HEK293 (cell line): Measurements from ENCODE around the gene PTPRN2.

Source experiments
- CTCF ChIA-PET: fragments of 350-600 bp; formaldehyde crosslinking; extraction: SDS; loops from one replicate; lab custom pipeline; 2021; ENCODE audit warnings: antibody characterized with exemption; lab: Yijun Ruan, JAX
- POLR2A ChIA-PET: fragments of 300-600 bp; formaldehyde crosslinking; extraction: SDS; loops from one replicate; lab custom pipeline; 2020; ENCODE audit warnings: antibody characterized with exemption, inconsistent platforms; lab: Yijun Ruan, JAX
- H3K27ac ChIP-seq: fragments of 200-500 bp; sonication (Bioruptor generic); 2 replicates; pipeline ENCODE4 v1.5.1; 2014; ENCODE audit warnings: low read depth, low read length, control low read depth, inconsistent platforms; ENCODE audit errors: extremely low read depth
- H3K36me3 ChIP-seq, 2 experiments: fragments of 200-500 bp in 1 of 2; sonication (Bioruptor generic) in 1 of 2; 1 replicate in 1 of 2; 2 replicates in 1 of 2; pipeline ENCODE4 v1.5.1; 2014 to 2017; ENCODE audit warnings: inconsistent platforms in 2 of 2, low read length in 2 of 2; ENCODE audit not compliant: control insufficient read depth in 2 of 2, insufficient read depth in 1 of 2
- H3K4me1 ChIP-seq: fragments of 200-500 bp; sonication (Bioruptor generic); 2 replicates; pipeline ENCODE4 v1.5.1; 2014; ENCODE audit warnings: mild to moderate bottlenecking, low read length, inconsistent platforms; ENCODE audit not compliant: control insufficient read depth, insufficient read depth
- H3K4me3 ChIP-seq: 2 replicates; pipeline ENCODE4 v1.5.1; 2011; ENCODE audit warnings: low read depth, mild to moderate bottlenecking, control low read depth, low read length, moderate library complexity
- H3K9me3 ChIP-seq: fragments of 200-500 bp; sonication (Bioruptor generic); 2 replicates; pipeline ENCODE4 v1.5.1; 2014; ENCODE audit warnings: low read depth, low read length, inconsistent platforms; ENCODE audit not compliant: control insufficient read depth, insufficient read depth
- FEZF1 ChIP-seq: fragments of 450-650 bp; formaldehyde crosslinking; IDR thresholded peaks from 2 replicates; pipeline ENCODE4 v1.5.1; 2016; ENCODE audit warnings: missing biosample characterization, missing genetic modification characterization
- KLF7 ChIP-seq: fragments of 450-650 bp; formaldehyde crosslinking; IDR thresholded peaks from 2 replicates; pipeline ENCODE4 v1.5.1; 2016; ENCODE audit warnings: missing biosample characterization, missing genetic modification characterization, borderline replicate concordance
- SETDB1 ChIP-seq: IDR thresholded peaks from one replicate; pipeline ENCODE4 v1.6.1; 2017; ENCODE audit warnings: mild to moderate bottlenecking, low read length, moderate library complexity, mixed read lengths; ENCODE audit not compliant: insufficient read length
- SP2 ChIP-seq: fragments of 450-650 bp; formaldehyde crosslinking; IDR thresholded peaks from 2 replicates; pipeline ENCODE4 v1.5.1; 2016; ENCODE audit warnings: missing biosample characterization, missing genetic modification characterization
- SP3 ChIP-seq: fragments of 450-650 bp; formaldehyde crosslinking; IDR thresholded peaks from 2 replicates; pipeline ENCODE4 v1.5.1; 2016; ENCODE audit warnings: missing biosample characterization, missing genetic modification characterization
- ZFP41 ChIP-seq: fragments of 450-650 bp; formaldehyde crosslinking; IDR thresholded peaks from 2 replicates; pipeline ENCODE4 v1.5.1; 2016; ENCODE audit warnings: missing biosample characterization, missing genetic modification characterization, borderline replicate concordance
- ZNF121 ChIP-seq: fragments of 450-650 bp; formaldehyde crosslinking; IDR thresholded peaks from 2 replicates; pipeline ENCODE4 v1.5.1; 2016; ENCODE audit warnings: missing biosample characterization, missing genetic modification characterization
- ZNF138 ChIP-seq: fragments of 450-650 bp; formaldehyde crosslinking; IDR thresholded peaks from 2 replicates; pipeline ENCODE4 v1.5.1; 2016; ENCODE audit warnings: missing biosample characterization, missing genetic modification characterization, borderline replicate concordance
- ZNF19 ChIP-seq: fragments of 450-650 bp; formaldehyde crosslinking; IDR thresholded peaks from 2 replicates; pipeline ENCODE4; 2016; ENCODE audit warnings: missing biosample characterization, missing genetic modification characterization, low read depth
- ZNF23 ChIP-seq: fragments of 450-650 bp; formaldehyde crosslinking; IDR thresholded peaks from 2 replicates; pipeline ENCODE4 v1.5.1; 2016; ENCODE audit warnings: missing biosample characterization, missing genetic modification characterization, borderline replicate concordance
- ZNF24 ChIP-seq: fragments of 450-650 bp; formaldehyde crosslinking; IDR thresholded peaks from 2 replicates; pipeline ENCODE4 v1.5.1; 2016; ENCODE audit warnings: missing biosample characterization, missing genetic modification characterization
- ZNF248 ChIP-seq: fragments of 450-650 bp; formaldehyde crosslinking; IDR thresholded peaks from 2 replicates; pipeline ENCODE4 v1.5.1; 2017; ENCODE audit warnings: missing biosample characterization, missing genetic modification characterization
- ZNF274 ChIP-seq, 2 experiments: fragments of 200-500 bp in 1 of 2; fragments of 450-650 bp in 1 of 2; sonication (Bioruptor generic) in 1 of 2; formaldehyde crosslinking in 1 of 2; IDR thresholded peaks; 2 replicates each; pipeline versions ENCODE4 v1.5.1 to v1.6.1; 2014 to 2016; ENCODE audit warnings: borderline replicate concordance in 1 of 2, inconsistent platforms in 1 of 2, low read length in 1 of 2, missing biosample characterization in 1 of 2, missing genetic modification characterization in 1 of 2
- ZNF292 ChIP-seq: fragments of 450-650 bp; formaldehyde crosslinking; IDR thresholded peaks from 2 replicates; pipeline ENCODE4 v1.5.1; 2016; ENCODE audit warnings: low read depth, missing biosample characterization, missing genetic modification characterization, borderline replicate concordance
- ZNF391 ChIP-seq: fragments of 450-650 bp; formaldehyde crosslinking; IDR thresholded peaks from 2 replicates; pipeline ENCODE4 v1.5.1; 2016; ENCODE audit warnings: low read depth, missing biosample characterization, missing genetic modification characterization, borderline replicate concordance
- ZNF529 ChIP-seq: fragments of 450-650 bp; formaldehyde crosslinking; IDR thresholded peaks from 2 replicates; pipeline ENCODE4 v1.5.1; 2017; ENCODE audit warnings: missing genetic modification characterization, missing biosample characterization; ENCODE audit not compliant: insufficient replicate concordance
- ZNF610 ChIP-seq: fragments of 450-650 bp; formaldehyde crosslinking; IDR thresholded peaks from 2 replicates; pipeline ENCODE4 v1.5.1; 2016; ENCODE audit warnings: missing biosample characterization, missing genetic modification characterization, borderline replicate concordance
- ZNF658 ChIP-seq: fragments of 450-650 bp; formaldehyde crosslinking; IDR thresholded peaks from 2 replicates; pipeline ENCODE4; 2016; ENCODE audit warnings: missing biosample characterization, missing genetic modification characterization
- ZNF677 ChIP-seq: fragments of 450-650 bp; IDR thresholded peaks from 2 replicates; pipeline ENCODE4 v1.5.0; 2018; ENCODE audit warnings: missing biosample characterization, mild to moderate bottlenecking, missing genetic modification characterization, moderate library complexity
- ZNF747 ChIP-seq: fragments of 450-650 bp; formaldehyde crosslinking; IDR thresholded peaks from 2 replicates; pipeline ENCODE4 v1.5.1; 2016; ENCODE audit warnings: missing biosample characterization, missing genetic modification characterization
- ZNF785 ChIP-seq: fragments of 450-650 bp; formaldehyde crosslinking; IDR thresholded peaks from 2 replicates; pipeline ENCODE4 v1.5.1; 2016; ENCODE audit warnings: missing biosample characterization, missing genetic modification characterization
- TF ChIP-seq, protein P1 (sequence below): fragments of 450-650 bp; formaldehyde crosslinking; IDR thresholded peaks from 2 replicates; pipeline ENCODE4 v1.5.1; 2016; ENCODE audit warnings: missing biosample characterization, missing genetic modification characterization, borderline replicate concordance
- TF ChIP-seq, protein P2 (sequence below): fragments of 450-650 bp; formaldehyde crosslinking; IDR thresholded peaks from 2 replicates; pipeline ENCODE4 v1.5.1; 2016; ENCODE audit warnings: missing biosample characterization, missing genetic modification characterization
- TF ChIP-seq, protein P3 (sequence below): fragments of 450-650 bp; IDR thresholded peaks from 2 replicates; pipeline ENCODE4 v1.5.1; 2018; ENCODE audit warnings: missing biosample characterization, missing genetic modification characterization

The PTPRN2 gene

DNA sequence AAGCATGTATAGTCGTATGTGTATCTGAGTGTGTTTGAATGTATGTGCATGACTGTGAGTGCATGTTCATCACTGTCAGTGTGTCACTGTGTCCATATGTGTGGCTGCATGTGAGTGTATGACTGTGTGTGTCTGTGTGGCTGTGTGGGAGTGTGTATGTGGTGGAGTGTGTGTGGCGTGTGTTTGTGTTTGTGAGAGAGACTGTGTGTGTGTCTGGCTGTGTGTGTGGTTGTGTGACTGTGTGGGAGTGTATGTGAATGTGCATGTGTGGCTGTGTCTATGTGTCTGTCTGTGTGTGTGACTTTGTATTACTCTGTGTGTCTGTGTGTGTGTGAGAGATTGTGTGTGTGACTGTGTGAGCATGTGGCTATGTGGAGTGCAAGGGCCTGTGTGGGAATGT is 748.4 kb downstream of the PTPRN2 start:
- H3K4me3 ChIP-seq = no peak overlapping the region
- no peak overlapping the region for H3K27ac ChIP-seq
- no peaks in the 10 kb centered on the region for H3K4me1 ChIP-seq
- no peaks in the 10 kb centered on the region for H3K36me3 ChIP-seq
- ChIA-PET POLR2A (no interaction called here), CTCF (no interaction called here)
- no peak for TF ChIP-seq ZNF274 (IDR thresholded peaks at IDR 0.05; ENCODE audit: low read length)
- TF ChIP-seq ZNF274 (tag by site-specific recombination; IDR thresholded peaks at IDR 0.05; ENCODE audit: borderline replicate concordance) = 0 out of 2 replicates have a peak, but pooled peaks have one; percentile 29
- TF ChIP-seq ZNF785 (tag by site-specific recombination) = peak; percentile 30; the same call in 1 of the 2 replicates
- TF ChIP-seq ZNF248 (tag by site-specific recombination) = 0 out of 2 replicates have a peak, but pooled peaks have one; percentile 5
- no peak for TF ChIP-seq SP2 (tag by site-specific recombination)
- no peak for TF ChIP-seq ZNF24
- no peak for TF ChIP-seq FEZF1 (tag by site-specific recombination)
- H3K9me3 ChIP-seq = no peaks in the 10 kb centered on the region

DNA sequence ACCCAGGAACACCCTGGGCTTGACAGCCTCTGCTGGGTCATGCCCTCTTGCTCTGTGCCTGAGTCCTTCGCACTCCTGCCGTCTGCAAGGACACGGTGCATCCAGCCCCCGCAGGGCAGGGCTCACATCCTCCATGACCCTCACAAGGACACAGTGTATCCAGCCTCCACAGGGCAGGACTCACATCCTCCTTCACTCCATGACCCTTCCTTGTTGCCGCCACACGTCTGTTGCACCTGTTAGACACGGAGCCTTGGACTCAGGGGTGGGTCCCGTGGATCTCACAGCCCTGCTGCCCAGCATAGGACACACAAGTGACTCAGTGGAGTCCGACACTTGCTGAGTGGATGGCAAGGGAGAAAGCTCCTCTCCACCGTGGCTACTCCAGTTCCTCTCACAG is 750.1 kb downstream of the PTPRN2 start:
- CTCF ChIA-PET = no interaction called here
- Histone ChIP-seq H3K36me3 (no peaks in the 10 kb centered on the region), H3K9me3 (no peaks in the 10 kb centered on the region), H3K27ac (no peak overlapping the region), H3K4me1 (no peaks in the 10 kb centered on the region), H3K4me3 (no peak overlapping the region)
- POLR2A ChIA-PET = no interaction called here
- TF ChIP-seq ZNF677 (tag by site-specific recombination) (no peak), KLF7 (tag by site-specific recombination) (no peak), SP3 (no peak), ZNF529 (no peak), ZFP41 (no peak), ZNF138 (tag by site-specific recombination) (no peak)
- TF ChIP-seq, protein P1, sequence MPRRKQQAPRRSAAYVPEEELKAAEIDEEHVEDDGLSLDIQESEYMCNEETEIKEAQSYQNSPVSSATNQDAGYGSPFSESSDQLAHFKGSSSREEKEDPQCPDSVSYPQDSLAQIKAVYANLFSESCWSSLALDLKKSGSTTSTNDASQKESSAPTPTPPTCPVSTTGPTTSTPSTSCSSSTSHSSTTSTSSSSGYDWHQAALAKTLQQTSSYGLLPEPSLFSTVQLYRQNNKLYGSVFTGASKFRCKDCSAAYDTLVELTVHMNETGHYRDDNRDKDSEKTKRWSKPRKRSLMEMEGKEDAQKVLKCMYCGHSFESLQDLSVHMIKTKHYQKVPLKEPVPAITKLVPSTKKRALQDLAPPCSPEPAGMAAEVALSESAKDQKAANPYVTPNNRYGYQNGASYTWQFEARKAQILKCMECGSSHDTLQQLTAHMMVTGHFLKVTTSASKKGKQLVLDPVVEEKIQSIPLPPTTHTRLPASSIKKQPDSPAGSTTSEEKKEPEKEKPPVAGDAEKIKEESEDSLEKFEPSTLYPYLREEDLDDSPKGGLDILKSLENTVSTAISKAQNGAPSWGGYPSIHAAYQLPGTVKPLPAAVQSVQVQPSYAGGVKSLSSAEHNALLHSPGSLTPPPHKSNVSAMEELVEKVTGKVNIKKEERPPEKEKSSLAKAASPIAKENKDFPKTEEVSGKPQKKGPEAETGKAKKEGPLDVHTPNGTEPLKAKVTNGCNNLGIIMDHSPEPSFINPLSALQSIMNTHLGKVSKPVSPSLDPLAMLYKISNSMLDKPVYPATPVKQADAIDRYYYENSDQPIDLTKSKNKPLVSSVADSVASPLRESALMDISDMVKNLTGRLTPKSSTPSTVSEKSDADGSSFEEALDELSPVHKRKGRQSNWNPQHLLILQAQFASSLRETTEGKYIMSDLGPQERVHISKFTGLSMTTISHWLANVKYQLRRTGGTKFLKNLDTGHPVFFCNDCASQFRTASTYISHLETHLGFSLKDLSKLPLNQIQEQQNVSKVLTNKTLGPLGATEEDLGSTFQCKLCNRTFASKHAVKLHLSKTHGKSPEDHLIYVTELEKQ (tag by site-specific recombination) = no peak
- TF ChIP-seq, all 188 proteins: peak for 0

DNA sequence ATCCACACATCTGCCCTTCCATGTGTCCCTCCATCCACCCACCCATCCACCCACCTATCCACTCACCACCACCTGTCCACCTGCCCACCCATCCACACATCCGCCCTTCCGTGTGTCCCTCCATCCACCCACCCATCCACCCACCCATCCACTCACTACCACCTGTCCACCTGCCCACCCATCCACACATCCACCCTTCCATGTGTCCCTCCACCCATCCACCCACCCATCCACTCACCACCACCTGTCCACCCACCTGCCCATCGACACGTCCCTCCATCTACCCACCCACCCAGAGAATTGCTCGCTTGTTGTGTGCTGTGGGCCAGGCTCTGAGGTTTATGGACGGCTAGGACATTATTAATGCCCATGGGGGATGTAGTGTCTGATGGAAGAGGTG is 750.6 kb downstream of the PTPRN2 start:
- no peaks in the 10 kb centered on the region for H3K9me3 ChIP-seq
- H3K4me1 ChIP-seq = no peaks in the 10 kb centered on the region
- CTCF ChIA-PET = no interaction called here
- no peak overlapping the region for H3K4me3 ChIP-seq
- TF ChIP-seq, protein P2, sequence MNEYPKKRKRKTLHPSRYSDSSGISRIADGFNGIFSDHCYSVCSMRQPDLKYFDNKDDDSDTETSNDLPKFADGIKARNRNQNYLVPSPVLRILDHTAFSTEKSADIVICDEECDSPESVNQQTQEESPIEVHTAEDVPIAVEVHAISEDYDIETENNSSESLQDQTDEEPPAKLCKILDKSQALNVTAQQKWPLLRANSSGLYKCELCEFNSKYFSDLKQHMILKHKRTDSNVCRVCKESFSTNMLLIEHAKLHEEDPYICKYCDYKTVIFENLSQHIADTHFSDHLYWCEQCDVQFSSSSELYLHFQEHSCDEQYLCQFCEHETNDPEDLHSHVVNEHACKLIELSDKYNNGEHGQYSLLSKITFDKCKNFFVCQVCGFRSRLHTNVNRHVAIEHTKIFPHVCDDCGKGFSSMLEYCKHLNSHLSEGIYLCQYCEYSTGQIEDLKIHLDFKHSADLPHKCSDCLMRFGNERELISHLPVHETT (tag by site-specific recombination) = no peak
- no peak for TF ChIP-seq ZNF610 (tag by site-specific recombination)
- no peak for TF ChIP-seq ZNF121
- no peak for TF ChIP-seq ZNF274 (IDR thresholded peaks at IDR 0.05; ENCODE audit: low read length)
- no peak for TF ChIP-seq ZNF274 (tag by site-specific recombination; IDR thresholded peaks at IDR 0.05; ENCODE audit: borderline replicate concordance)
- no peak for TF ChIP-seq SETDB1
- no peak for TF ChIP-seq ZNF658
- TF ChIP-seq ZNF19 = no peak
- no peak for TF ChIP-seq ZNF785 (tag by site-specific recombination)
- TF ChIP-seq ZNF747 (tag by site-specific recombination) = no peak
- TF ChIP-seq, protein P3, sequence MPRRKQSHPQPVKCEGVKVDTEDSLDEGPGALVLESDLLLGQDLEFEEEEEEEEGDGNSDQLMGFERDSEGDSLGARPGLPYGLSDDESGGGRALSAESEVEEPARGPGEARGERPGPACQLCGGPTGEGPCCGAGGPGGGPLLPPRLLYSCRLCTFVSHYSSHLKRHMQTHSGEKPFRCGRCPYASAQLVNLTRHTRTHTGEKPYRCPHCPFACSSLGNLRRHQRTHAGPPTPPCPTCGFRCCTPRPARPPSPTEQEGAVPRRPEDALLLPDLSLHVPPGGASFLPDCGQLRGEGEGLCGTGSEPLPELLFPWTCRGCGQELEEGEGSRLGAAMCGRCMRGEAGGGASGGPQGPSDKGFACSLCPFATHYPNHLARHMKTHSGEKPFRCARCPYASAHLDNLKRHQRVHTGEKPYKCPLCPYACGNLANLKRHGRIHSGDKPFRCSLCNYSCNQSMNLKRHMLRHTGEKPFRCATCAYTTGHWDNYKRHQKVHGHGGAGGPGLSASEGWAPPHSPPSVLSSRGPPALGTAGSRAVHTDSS = no peak
- TF ChIP-seq ZNF391 (tag by site-specific recombination) = no peak
- TF ChIP-seq ZNF23 (tag by site-specific recombination) = no peak
- TF ChIP-seq ZNF292 = no peak
- POLR2A ChIA-PET = no interaction called here
- no peaks in the 10 kb centered on the region for H3K36me3 ChIP-seq
- H3K27ac ChIP-seq = no peak overlapping the region
